Mucosa of descending colon (tissue), 3 donors: Measurements from ENCODE around the gene HAX1. TPM values are rescaled to one million over a fixed set of nuclear protein-coding genes. Genes with fewer than 3 reads are reported as not detected.

Source experiments
- ATAC-seq: fragments of 200-7000 bp; cut with Tn5 transposase; one replicate; pipeline ENCODE4 v1.9.1; 2020; ENCODE audit warnings: mild to moderate bottlenecking, moderate library complexity
- DNase-seq, 3 donors: peaks; one replicate each; pipeline ENCODE4 v3.0.0-alpha.2; 2020
- H3K36me3 ChIP-seq: fragments of 200-600 bp; one replicate; pipeline ENCODE4 v1.8.0; 2021; ENCODE audit warnings: low read depth, mild to moderate bottlenecking
- H3K4me1 ChIP-seq: fragments of 200-600 bp; one replicate; pipeline ENCODE4 v1.8.0; 2021; ENCODE audit warnings: low read depth, mild to moderate bottlenecking
- H3K4me3 ChIP-seq: fragments of 200-600 bp; one replicate; pipeline ENCODE4 v1.8.0; 2021; ENCODE audit warnings: mild to moderate bottlenecking
- H3K9me3 ChIP-seq: fragments of 200-600 bp; one replicate; pipeline ENCODE4 v1.8.0; 2021; ENCODE audit warnings: mild to moderate bottlenecking
- CTCF ChIP-seq: fragments of 200-600 bp; IDR thresholded peaks from one replicate; pipeline ENCODE4 v1.8.0; 2022; ENCODE audit warnings: antibody characterized with exemption, mild to moderate bottlenecking
- intact Hi-C, 2 donors: fragments of 100-400 bp; cut with DNase I in 1 of 2; cut with micrococcal nuclease in 1 of 2; formaldehyde crosslinking; loops; one replicate each; pipeline versions ENCODE4 v1.11.0 to v1.11.1; 2022; cut with DNase I, micrococcal nuclease
- total RNA-seq, 3 donors: library from RNA; stranded (reverse); fragmentation: NEBNext Ultra II Directional in 2 of 3; extraction: Animal tissue kit (Norgen Biotek cat#: 25700) in 2 of 3; gene quantifications; one replicate each; pipeline versions ENCODE4 v1.2.1 to v1.2.4, GENCODE V29; 2021 to 2023
- donor health status: DM: no; HTN: no; CAD: no; lungs with moderate emphysema.
- donor health status: DM: no; HTN: no; CAD: no.
- donor health status: DM: no; HTN: yes; CAD: no.

Gene HAX1
- total RNA-seq, 3 donors from 2014 or later, result 60.8 to 66.3 (median 64.5) TPM

- H3K36me3 ChIP-seq, result peaks cover 7% of the 10 kb centered on the region
- H3K9me3 ChIP-seq, result no peaks in the 10 kb centered on the region
- DNase-seq, result no peak
- H3K4me3 ChIP-seq, result no peak overlapping the region
- ATAC-seq, result no peak
- no peak for TF ChIP-seq CTCF
- intact Hi-C loops, result no loop called here
- H3K4me1 ChIP-seq, result no peaks in the 10 kb centered on the region
Measured at GRCh38 chr1:154263465-154264332, 8.7 kb upstream of the HAX1 start.

- DNase-seq (no peak), ATAC-seq (no peak)
- intact Hi-C loops, result no loop called here
- peaks cover 6% of the 10 kb centered on the region for H3K36me3 ChIP-seq
- no peak overlapping the region for H3K4me3 ChIP-seq
- no peaks in the 10 kb centered on the region for H3K4me1 ChIP-seq
- H3K9me3 ChIP-seq, result no peaks in the 10 kb centered on the region
- no peak for TF ChIP-seq CTCF
Measured at GRCh38 chr1:154264454-154264853, 8.0 kb upstream of the HAX1 start.

GRCh38 chr1:154265586-154265985 is 6.8 kb upstream of the HAX1 start:
- intact Hi-C loops, result no loop called here
- no peak for DNase-seq
- no peaks in the 10 kb centered on the region for H3K36me3 ChIP-seq
- no peaks in the 10 kb centered on the region for H3K4me1 ChIP-seq
- H3K4me3 ChIP-seq, result no peak overlapping the region
- ATAC-seq, result peak; percentile 34
- no peaks in the 10 kb centered on the region for H3K9me3 ChIP-seq
- no peak for TF ChIP-seq CTCF

- intact Hi-C loops, result no loop called here
- ATAC-seq (no peak), DNase-seq (no peak)
- peaks cover 10% of the 10 kb centered on the region for H3K4me1 ChIP-seq
- TF ChIP-seq CTCF, result no peak
- no peaks in the 10 kb centered on the region for H3K36me3 ChIP-seq
- no peak overlapping the region for H3K4me3 ChIP-seq
- H3K9me3 ChIP-seq, result no peaks in the 10 kb centered on the region
Measured at GRCh38 chr1:154270833-154271232, 1.6 kb upstream of the HAX1 start.

- no peak for ATAC-seq
- intact Hi-C loops, result no loop called here
- no peak for TF ChIP-seq CTCF
- no peaks in the 10 kb centered on the region for H3K9me3 ChIP-seq
- DNase-seq, result no peak
- no peaks in the 10 kb centered on the region for H3K36me3 ChIP-seq
- H3K4me3 ChIP-seq, result peak overlapping the region; percentile 43
- H3K4me1 ChIP-seq, result peaks cover 10% of the 10 kb centered on the region
Measured at GRCh38 chr1:154272999-154273563, 652 bp downstream of the HAX1 start.
